ENCODE data around the gene PDCD1LG2. TPM values are rescaled to one million over a fixed set of nuclear protein-coding genes. Genes with fewer than 3 reads are reported as not detected.
A peak's percentile ranks its signal among the peaks of the same experiment; 100 is the strongest.

PDCD1LG2 gene
- total RNA-seq, 6 experiments from 2014 or later = 0.49 to 2.4 (median 1.1) TPM

- ATAC-seq (peak in 1 of 4 donors; percentile 38), DNase-seq (no peak)
- Histone ChIP-seq H3K4me1 (no peaks in the 10 kb centered on the region), H3K4me3 (no peak overlapping the region), H3K27ac (no peak overlapping the region), H3K27me3 (no peaks in the 10 kb centered on the region), H3K36me3 (no peaks in the 10 kb centered on the region), H3K9me3 (no peaks in the 10 kb centered on the region)
- no peak for TF ChIP-seq POLR2A (IDR thresholded peaks at IDR 0.05)
- TF ChIP-seq CTCF (IDR thresholded peaks at IDR 0.05) = no peak
- 21% methylated on average over 2 of the region's 2 CpGs for WGBS (ENCODE audit: insufficient coverage, low coverage, low lambda C conversion rate, missing lambda C conversion rate)
- intact Hi-C loops (cut with DNase I) = no loop called here
Observed at GRCh38 chr9:5531101-5531882, 21.0 kb downstream of the PDCD1LG2 start.

GRCh38 chr9:5532306-5532705 is 22.0 kb downstream of the PDCD1LG2 start:
- no peak for DNase-seq
- TF ChIP-seq POLR2A (IDR thresholded peaks at IDR 0.05) = no peak
- no peak for TF ChIP-seq CTCF (IDR thresholded peaks at IDR 0.05)
- Histone ChIP-seq H3K4me3 (no peak overlapping the region), H3K27me3 (no peaks in the 10 kb centered on the region), H3K36me3 (no peaks in the 10 kb centered on the region), H3K4me1 (no peaks in the 10 kb centered on the region), H3K27ac (no peak overlapping the region), H3K9me3 (no peaks in the 10 kb centered on the region)
- 82% methylated on average over 1 of the region's 1 CpG for WGBS (ENCODE audit: insufficient coverage, low coverage, low lambda C conversion rate, missing lambda C conversion rate)
- intact Hi-C loops (cut with DNase I) = no loop called here
- ATAC-seq = no peak

GRCh38 chr9:5532790-5533189 is 22.5 kb downstream of the PDCD1LG2 start:
- H3K36me3 ChIP-seq = no peaks in the 10 kb centered on the region
- WGBS (ENCODE audit: insufficient coverage, low coverage, low lambda C conversion rate, missing lambda C conversion rate) = 80% methylated on average over 5 of the region's 5 CpGs
- intact Hi-C loops (cut with DNase I) = no loop called here

GRCh38 chr9:5536684-5537083 is 26.4 kb downstream of the PDCD1LG2 start:
- peak in 3 of 4 donors; percentile 30 to 31 (median 30) for ATAC-seq
- no peak for DNase-seq
- Histone ChIP-seq H3K36me3 (no peaks in the 10 kb centered on the region), H3K27me3 (no peaks in the 10 kb centered on the region), H3K27ac (no peak overlapping the region), H3K4me1 (no peaks in the 10 kb centered on the region), H3K4me3 (no peak overlapping the region), H3K9me3 (no peaks in the 10 kb centered on the region)
- intact Hi-C loops (cut with DNase I) = no loop called here
- TF ChIP-seq CTCF (IDR thresholded peaks at IDR 0.05) = no peak
- TF ChIP-seq POLR2A (IDR thresholded peaks at IDR 0.05) = no peak
- 69% methylated on average over 2 of the region's 2 CpGs for WGBS (ENCODE audit: insufficient coverage, low coverage, low lambda C conversion rate, missing lambda C conversion rate)

More at GRCh38 chr9:5532790-5533189, 22.5 kb downstream of the PDCD1LG2 start:
- DNase-seq (no peak), ATAC-seq (no peak)
- no peak overlapping the region for H3K4me3 ChIP-seq
- H3K27me3 ChIP-seq = no peaks in the 10 kb centered on the region
- no peaks in the 10 kb centered on the region for H3K9me3 ChIP-seq
- no peak overlapping the region for H3K27ac ChIP-seq
- TF ChIP-seq CTCF (IDR thresholded peaks at IDR 0.05) (no peak), POLR2A (IDR thresholded peaks at IDR 0.05) (no peak)
- H3K4me1 ChIP-seq = no peaks in the 10 kb centered on the region

All from right lobe of liver (tissue), 6 donors.